Fibroblast of skin of left biceps (primary cell): ENCODE results near the gene S100A13.
"Not testable (repeated sequence)": the region's sequence is repeated elsewhere in the genome, so short reads cannot be mapped to it uniquely, and the experiment has no call there.

Source experiments
- DNase-seq, 2 experiments: peaks; one replicate each; pipeline ENCODE4 v3.0.0-alpha.2; 2013; ENCODE audit warnings: low read depth in 2 of 2

The S100A13 gene

DNA sequence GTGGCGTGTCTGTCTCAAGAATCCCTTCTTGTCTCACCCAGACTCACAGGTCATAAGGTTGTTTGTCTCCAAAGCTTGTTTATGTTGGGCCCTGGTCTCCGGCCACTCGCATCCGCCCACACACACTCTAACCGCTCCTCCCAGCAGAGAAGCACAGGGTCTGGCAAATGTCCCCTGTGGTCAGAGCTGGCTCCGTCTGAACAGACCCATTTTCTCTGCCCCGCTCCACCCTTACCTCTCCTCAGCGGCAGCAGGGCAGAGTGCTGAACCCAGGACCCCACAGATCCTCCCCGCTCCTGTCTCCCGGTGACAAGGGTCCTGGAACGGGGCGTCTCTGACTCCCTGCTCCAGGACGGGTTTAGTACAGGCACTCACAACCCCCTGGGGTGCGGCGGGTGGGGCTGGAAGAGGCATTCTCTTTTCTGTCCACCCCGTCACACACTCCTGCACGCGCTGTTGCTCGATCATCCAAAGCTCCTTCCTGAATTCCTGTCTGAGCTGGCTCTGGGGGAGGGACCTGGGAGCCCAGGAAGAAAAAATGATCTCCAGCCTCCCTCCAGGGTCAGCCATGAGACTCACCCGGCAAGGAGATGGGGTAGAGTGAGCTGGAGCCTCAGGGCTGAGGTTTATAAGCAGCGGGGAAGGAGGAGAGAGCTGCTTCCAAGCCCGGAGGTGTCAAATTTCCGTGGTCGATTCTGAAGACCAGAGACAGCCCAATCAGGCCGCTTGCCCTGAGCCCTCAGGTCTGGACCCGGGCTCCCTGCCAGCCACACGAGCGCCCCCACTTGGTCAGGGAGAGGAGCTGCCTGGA lies at the start of gene S100A13:
Gene S100A13 (minus strand): TSS at position 602 of the 811 bp plus-strand sequence. CDS start 1,033 bp downstream, outside the sequence.
- DNase-seq: peak; percentile 80 to 81

- DNase-seq: no peak
These were observed 46.2 kb upstream of the S100A13 start for GRCh38 chr1:153673511-153673910.

DNA sequence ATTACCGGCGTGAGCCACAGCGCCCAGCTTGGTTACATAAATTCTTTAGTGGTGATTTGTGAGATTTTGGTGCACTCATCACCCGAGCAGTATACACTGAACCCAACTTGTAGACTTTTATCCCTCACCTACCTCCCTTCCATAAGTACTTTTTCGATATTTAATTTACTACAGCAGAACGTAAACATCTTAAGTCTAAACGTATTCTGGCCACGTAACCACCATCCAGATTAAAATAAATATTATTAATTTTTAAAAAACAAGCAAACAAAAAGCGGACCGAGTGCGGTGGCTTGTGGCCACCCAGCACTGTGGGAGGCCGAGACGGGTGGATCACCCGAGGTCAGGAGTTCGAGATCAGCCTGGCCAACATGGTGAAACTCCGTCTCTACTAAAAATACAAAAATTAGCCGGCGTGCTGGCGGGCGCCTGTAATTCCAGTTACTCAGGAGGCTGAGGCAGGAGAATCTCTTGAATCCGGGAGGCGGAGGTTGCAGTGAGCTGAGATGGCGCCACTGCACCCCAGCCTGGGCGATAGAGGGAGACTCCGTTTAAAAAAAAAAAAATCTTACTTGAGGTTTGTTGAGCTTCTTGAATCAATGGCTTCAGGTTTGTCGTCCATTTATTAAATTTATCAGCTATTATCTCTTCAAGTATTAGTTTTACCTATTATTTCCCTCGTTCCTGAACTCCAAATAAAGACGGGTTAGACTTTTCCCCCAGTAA lies 44.5 kb upstream of the S100A13 start:
- DNase-seq: not testable (repeated sequence)

DNA sequence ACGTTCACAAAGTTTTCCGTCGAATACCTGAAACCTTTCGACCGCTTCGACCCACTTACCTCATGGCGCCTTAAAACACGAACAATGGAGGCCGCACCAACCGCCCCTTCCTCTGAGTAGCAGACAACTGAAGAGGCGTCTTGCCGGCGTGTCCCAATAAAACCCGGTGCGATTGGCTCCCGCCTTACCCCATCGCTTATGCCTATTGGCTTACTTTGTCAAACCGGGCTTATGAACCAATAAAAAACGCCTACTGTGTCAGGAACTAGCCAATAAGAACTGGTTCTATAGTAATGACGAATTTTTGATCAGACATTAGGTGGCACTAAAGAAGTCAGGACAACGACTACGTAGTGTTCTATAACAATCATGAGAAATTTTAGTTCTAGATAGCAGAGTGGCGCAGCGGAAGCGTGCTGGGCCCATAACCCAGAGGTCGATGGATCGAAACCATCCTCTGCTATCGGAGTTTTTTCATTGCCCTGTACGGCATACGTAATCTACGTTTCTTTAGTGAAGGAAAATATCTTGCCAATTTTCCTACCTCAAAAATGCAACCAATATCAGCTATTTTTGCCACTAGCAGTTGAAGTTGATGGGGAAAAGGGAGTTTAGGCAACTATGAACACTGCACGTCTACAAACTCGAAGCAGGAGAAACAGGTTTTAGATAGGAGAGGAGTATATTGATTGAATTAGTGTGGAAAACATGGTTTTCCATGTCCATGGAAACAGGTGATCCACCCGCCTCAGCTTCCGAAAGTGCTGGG lies 43.7 kb upstream of the S100A13 start, which contains the start of gene ILF2:
Gene ILF2 (minus strand): TSS at position 135 of the 769 bp plus-strand sequence. CDS start 71 bp downstream, at position 64.
- DNase-seq: peak; percentile 99

DNA sequence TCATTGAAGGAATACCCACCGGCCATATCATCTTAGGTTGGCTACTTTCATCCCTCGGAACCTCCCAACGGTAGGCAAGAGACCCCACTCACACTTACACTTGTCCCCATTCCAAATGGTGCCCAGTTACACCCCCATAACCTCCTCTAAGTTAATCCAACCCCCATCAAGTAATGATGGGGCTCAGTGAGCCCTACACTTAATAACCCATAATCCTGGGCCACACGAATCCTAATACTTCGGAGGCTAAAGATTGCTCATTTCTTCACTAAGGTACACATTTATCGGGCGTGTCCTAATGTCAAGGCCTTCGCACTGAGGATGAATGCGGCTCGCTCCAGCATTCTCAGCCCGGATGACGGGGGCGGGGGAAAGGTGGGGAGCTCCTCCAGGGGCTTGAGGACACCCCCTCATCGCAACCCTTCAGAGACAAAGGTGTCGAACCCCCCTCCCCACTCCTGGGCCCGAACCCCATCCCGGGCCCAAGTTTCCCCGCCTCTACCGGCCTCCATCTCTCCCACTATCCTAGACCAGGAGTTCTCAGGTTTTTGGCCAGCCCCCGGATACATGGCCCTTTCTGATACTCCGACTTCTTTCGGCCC lies 43.1 kb upstream of the S100A13 start:
- DNase-seq: no peak

DNA sequence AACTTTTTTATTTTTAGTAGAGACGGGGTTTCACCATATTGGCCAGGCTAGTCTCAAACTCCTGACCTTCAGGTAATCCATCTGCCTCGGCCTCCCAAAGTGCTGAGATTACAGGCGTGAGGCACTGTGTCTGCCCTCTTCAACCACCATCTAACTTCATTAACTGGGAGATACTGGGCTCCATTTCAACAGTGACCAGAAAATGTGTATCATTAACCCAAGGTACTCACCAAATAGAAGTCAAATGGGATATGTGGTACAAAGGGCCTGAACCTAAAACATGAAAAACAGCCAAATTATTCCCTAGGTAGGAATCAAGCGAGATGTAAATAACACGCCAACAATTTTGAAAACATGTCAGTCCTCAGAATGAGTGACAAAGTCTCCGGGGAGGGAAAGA lies 42.3 kb upstream of the S100A13 start:
- no peak for DNase-seq

DNA sequence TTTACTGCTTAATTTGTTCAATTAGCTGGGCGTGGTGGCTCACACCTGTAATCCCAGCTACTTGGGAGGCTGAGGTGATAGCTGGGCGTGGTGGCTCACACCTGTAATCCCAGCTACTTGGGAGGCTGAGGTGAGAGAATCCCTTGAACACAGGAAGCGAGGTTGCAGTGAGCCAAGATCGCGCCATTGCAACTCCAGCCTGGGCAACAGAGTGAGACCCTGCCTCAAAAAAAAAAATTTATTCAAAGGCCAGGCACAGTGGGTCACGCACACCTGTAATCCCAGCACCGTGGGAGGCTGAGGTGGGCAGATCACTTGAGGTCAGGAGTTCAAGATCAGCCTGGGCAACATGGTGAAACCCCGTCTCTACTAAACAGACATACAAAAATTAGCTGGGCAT lies 41.4 kb upstream of the S100A13 start:
- not testable (repeated sequence) for DNase-seq

DNA sequence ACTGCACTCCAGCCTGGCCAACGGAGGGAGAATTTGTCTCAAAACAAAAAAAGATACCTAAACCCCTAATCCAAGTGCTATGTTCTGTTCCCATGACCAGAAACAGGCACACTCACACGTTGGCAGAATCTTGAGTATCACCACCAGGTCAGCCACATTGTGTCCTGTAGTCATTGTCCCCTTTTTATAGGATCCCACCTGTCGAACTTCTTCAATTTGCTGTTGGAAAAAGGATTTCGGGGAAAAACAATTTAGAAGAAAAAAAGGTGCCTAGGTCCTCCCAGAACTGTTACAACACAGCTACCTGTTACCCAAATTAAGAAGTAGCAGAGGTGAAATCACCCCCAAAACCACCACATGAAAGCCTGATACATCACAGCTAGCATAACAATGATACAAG lies 40.1 kb upstream of the S100A13 start:
- no peak for DNase-seq

GRCh38 chr1:153663211-153663610 lies 35.9 kb upstream of the S100A13 start:
- DNase-seq: no peak

GRCh38 chr1:153662269-153662668 lies 35.0 kb upstream of the S100A13 start:
- DNase-seq: no peak

DNA sequence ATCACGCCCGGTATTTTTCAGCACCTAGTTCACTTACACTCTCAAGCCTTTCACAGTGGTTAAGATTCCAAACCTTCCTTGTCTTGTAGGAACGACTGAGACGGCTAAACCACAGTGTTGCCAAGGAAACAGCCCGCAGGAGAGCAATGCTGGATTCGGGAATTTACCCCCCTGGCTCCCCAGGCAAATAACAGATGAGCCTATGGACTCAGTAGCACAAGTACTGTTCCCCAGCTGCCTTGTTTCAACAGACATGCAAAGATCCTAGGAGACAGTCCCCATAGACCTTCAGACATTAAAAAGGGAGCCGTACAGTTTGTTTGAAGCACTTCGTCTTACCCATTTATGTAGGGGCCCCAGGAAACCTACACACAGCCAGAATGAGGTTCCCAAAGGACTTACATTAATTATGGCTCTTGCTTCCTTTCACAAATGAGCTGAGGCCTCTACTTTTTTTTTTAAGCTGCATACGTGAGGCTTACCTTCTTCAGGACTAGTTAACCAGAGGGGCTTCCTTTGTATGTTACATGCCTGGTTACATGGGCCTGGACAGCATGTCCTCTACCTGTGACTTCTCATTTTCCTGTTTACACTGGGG lies 33.9 kb upstream of the S100A13 start:
- no peak for DNase-seq

DNA sequence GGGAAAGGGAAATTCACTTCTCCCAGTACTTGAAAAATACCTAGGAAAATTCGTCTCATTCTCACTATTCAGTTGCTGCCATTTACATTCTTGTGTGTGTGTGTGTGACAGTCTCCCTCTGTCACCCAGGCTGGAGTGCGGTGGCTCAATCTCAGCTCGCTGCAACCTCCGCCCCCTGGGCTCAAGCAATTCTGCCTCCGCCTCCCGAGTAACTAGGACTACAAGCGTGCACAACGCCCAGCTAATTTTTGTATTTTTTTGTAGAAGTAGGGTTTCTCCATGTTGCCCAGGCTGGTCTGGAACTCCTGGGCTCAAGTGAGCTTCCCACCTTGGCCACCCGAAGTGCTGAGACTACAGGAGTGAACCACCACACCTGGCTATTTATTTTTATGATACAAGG lies 32.4 kb upstream of the S100A13 start:
- no peak for DNase-seq

DNA sequence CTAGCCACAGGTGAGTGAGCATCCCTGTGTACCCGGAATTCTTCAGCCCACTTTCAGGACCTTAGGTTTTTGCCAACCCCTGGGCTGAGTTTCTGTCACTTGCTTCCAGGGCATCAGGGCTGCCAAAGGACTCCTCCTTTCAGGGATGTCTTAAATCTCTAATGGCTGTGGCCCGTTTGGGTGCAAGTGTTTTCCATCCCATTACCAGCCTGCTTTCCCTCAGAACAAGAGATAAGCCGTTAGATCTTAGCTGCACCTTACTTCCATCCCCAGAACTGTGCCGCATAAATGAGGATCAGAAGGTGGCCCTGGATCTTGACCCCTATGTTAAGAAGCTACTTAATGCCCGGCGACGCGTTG lies 31.9 kb upstream of the S100A13 start:
- no peak for DNase-seq

DNA sequence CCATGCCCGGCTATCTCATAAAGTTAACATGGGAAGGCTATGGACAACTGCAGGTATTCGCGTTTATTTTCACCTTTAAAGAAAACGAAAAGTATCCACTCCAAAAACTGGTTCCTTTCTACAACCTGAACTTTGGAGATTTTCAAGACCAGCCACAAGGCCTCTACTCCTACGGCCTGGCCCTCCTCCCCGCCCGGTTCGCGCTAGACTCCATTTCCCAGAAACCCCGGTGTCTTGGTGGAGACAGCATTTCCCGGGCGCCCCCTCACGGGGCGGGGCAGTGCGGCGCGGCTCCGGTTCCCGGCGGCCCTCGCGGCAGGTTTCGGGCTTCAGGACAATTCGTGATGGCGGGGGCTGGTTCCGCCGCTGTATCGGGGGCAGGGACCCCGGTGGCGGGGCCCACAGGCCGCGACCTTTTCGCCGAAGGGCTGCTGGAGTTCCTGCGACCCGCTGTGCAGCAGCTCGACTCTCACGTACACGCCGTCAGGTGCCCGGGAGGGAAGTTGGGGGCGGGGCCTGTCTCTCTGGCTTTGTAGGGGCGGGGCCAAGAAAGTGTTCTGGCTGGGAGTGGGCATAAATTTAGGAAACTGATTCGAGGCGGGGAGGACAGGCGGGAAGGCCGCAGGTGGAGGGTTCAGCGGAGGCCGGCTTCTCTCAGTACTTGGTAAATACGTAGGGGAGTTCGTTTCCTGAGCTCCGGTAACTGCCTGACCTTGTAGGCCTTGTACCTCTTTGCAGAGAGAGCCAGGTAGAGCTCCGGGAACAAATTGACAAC lies 31.3 kb upstream of the S100A13 start, which contains the start of gene SNAPIN:
Gene SNAPIN (plus strand): TSS at position 304 of the 775 bp plus-strand sequence. CDS start 41 bp downstream, at position 345.
- DNase-seq: peak; percentile 60 to 70

DNA sequence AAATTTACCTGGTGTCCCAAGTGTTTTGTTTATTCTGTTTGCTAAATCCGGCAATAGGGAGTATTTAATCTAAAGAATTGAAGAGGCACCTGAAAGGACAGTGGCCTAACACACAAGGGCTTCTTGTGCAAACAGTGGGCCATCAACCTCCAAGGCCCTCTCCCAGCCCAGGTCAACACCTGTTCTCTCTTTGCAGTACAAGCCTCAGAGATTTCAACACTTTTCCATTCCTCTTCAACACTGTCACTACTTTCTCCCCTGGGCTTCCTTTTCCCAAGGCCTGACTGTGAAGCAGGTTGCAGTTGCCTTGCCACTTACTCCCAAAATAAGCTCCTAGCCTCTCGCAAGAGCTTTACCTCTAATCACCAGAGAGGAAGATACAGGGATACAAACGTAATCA lies 28.0 kb upstream of the S100A13 start:
- DNase-seq: no peak

DNA sequence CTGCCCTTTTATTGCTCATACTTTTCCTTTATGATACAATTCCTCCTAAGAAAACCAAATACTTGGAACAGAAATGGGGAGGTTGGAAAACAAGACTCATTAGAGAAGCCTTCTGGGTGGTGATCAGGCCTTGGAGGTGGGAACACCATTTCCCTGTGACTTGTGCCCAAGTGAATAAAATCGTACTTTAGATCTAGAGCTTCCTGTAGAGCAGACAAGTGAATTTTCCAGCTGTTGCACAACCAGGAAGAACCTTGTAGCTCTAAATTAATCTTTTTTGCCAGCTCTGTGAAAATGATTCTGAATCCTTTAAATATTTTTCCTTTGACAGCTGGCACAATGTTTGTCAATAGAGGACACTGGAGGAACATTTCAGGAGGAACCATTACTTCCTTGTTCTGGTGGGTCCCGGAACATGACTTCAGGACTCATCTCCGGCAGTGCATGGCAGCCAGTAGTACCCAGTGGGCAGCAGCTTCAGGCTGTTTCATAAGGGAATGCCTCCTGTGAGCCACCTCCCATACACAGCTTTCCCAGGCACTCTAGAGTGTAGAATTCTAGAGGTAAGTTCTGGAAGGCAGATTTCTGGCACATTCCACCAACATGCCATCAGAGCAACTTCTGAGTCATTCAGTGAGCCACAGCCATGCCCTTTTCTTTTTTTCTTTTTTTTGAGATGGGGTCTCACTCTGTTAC lies 25.6 kb upstream of the S100A13 start:
- DNase-seq: no peak

- DNase-seq: no peak
These were observed 24.5 kb upstream of the S100A13 start for GRCh38 chr1:153651771-153652170.

- no peak for DNase-seq
These were observed 22.5 kb upstream of the S100A13 start for GRCh38 chr1:153649863-153650235.

DNA sequence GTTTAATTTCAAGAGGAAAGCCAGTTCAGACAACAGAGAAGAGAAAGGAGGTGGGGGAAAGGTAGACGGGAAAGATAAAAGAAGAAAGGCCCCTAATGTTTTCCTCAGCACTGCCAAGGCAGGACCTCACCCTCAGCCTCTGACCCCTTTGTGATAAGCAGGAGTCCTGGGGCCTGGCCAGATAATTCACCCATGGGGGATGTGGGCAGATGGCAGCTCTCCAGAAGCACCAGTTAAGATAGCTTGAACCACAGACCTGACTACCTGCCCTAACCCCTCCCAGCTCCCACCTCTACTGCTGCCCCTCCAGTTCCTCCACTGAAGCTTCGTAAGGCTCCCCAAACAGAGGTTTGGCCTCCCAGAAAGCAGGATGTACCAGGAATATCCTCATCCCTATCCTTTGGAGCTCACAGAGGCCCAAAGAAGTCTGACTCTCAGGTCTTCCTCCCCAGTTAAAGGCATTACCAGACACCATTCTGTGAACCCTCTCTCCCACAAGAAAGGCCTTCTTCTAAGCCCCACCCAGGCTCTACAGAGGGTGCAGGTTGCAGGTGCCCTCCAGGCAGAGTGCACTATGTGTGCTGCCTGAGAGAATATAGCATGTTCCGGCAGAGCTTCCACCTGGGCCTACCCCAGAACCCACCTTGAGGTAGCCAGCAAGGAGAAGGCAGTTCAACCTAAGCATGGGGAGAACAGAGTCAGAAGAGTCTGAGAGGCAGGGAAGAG lies 22.0 kb upstream of the S100A13 start:
- no peak for DNase-seq
